Measurements from ENCODE around the gene BCL2A1.
"Not testable (repeated sequence)": the region's sequence is repeated elsewhere in the genome, so short reads cannot be mapped to it uniquely, and the experiment has no call there.

Gene BCL2A1

GRCh38 chr15:79970624-79971434 lies at the start of gene BCL2A1:
Gene BCL2A1 (minus strand): TSS chr15:79971196. CDS start chr15:79971119, 77 bp downstream.
- peak; percentile 17 for DNase-seq (ENCODE audit: low read depth)

GRCh38 chr15:80020731-80021130 lies 49.7 kb upstream of the BCL2A1 start:
- no peak for DNase-seq (ENCODE audit: low read depth)

- DNase-seq (ENCODE audit: low read depth), result not testable (repeated sequence)
Measured at GRCh38 chr15:80020149-80020548, 49.2 kb upstream of the BCL2A1 start.

- no peak for DNase-seq (ENCODE audit: low read depth)
Measured at GRCh38 chr15:80019168-80019745, 48.3 kb upstream of the BCL2A1 start.

GRCh38 chr15:80017139-80017538 lies 46.1 kb upstream of the BCL2A1 start:
- not testable (repeated sequence) for DNase-seq (ENCODE audit: low read depth)

- DNase-seq (ENCODE audit: low read depth), result not testable (repeated sequence)
Measured at GRCh38 chr15:80016506-80016905, 45.5 kb upstream of the BCL2A1 start.

- DNase-seq (ENCODE audit: low read depth), result no peak
Measured at GRCh38 chr15:80015156-80015555, 44.2 kb upstream of the BCL2A1 start.

- not testable (repeated sequence) for DNase-seq (ENCODE audit: low read depth)
Measured at GRCh38 chr15:80014186-80014585, 43.2 kb upstream of the BCL2A1 start.

GRCh38 chr15:80012060-80012726 lies 41.2 kb upstream of the BCL2A1 start:
- no peak for DNase-seq (ENCODE audit: low read depth)

GRCh38 chr15:80011596-80011995 lies 40.6 kb upstream of the BCL2A1 start:
- no peak for DNase-seq (ENCODE audit: low read depth)

- not testable (repeated sequence) for DNase-seq (ENCODE audit: low read depth)
Measured at GRCh38 chr15:80011041-80011523, 40.1 kb upstream of the BCL2A1 start.

GRCh38 chr15:80010131-80010673 lies 39.2 kb upstream of the BCL2A1 start:
- DNase-seq (ENCODE audit: low read depth), result no peak

- no peak for DNase-seq (ENCODE audit: low read depth)
Measured at GRCh38 chr15:80007532-80007931, 36.5 kb upstream of the BCL2A1 start.

- DNase-seq (ENCODE audit: low read depth), result no peak
Measured at GRCh38 chr15:80006946-80007345, 36.0 kb upstream of the BCL2A1 start.

GRCh38 chr15:80003934-80004472 lies 33.0 kb upstream of the BCL2A1 start:
- DNase-seq (ENCODE audit: low read depth), result no peak

GRCh38 chr15:80003171-80003570 lies 32.2 kb upstream of the BCL2A1 start:
- no peak for DNase-seq (ENCODE audit: low read depth)

- no peak for DNase-seq (ENCODE audit: low read depth)
Measured at GRCh38 chr15:80002267-80002666, 31.3 kb upstream of the BCL2A1 start.

GRCh38 chr15:79994615-79995014 lies 23.6 kb upstream of the BCL2A1 start:
- no peak for DNase-seq (ENCODE audit: low read depth)

GRCh38 chr15:79991826-79992225 lies 20.8 kb upstream of the BCL2A1 start:
- no peak for DNase-seq (ENCODE audit: low read depth)

- DNase-seq (ENCODE audit: low read depth), result no peak
Measured at GRCh38 chr15:79990997-79991334, 20.0 kb upstream of the BCL2A1 start.

GRCh38 chr15:79990280-79990996 lies 19.4 kb upstream of the BCL2A1 start:
- DNase-seq (ENCODE audit: low read depth), result no peak

- no peak for DNase-seq (ENCODE audit: low read depth)
Measured at GRCh38 chr15:79989682-79990081, 18.7 kb upstream of the BCL2A1 start.
